HEK293 (cell line): Measurements from ENCODE around the gene ZYX.

Experiments
- CTCF ChIA-PET: fragments of 350-600 bp; formaldehyde crosslinking; extraction: SDS; loops from one replicate; lab custom pipeline; 2021; ENCODE audit warnings: antibody characterized with exemption; lab: Yijun Ruan, JAX
- POLR2A ChIA-PET: fragments of 300-600 bp; formaldehyde crosslinking; extraction: SDS; loops from one replicate; lab custom pipeline; 2020; ENCODE audit warnings: antibody characterized with exemption, inconsistent platforms; lab: Yijun Ruan, JAX
- H3K27ac ChIP-seq: fragments of 200-500 bp; sonication (Bioruptor generic); 2 replicates; pipeline ENCODE4 v1.5.1; 2014; ENCODE audit warnings: low read depth, low read length, control low read depth, inconsistent platforms; ENCODE audit errors: extremely low read depth
- H3K36me3 ChIP-seq, 2 experiments: fragments of 200-500 bp in 1 of 2; sonication (Bioruptor generic) in 1 of 2; 1 replicate in 1 of 2; 2 replicates in 1 of 2; pipeline ENCODE4 v1.5.1; 2014 to 2017; ENCODE audit warnings: inconsistent platforms in 2 of 2, low read length in 2 of 2; ENCODE audit not compliant: control insufficient read depth in 2 of 2, insufficient read depth in 1 of 2
- H3K4me1 ChIP-seq: fragments of 200-500 bp; sonication (Bioruptor generic); 2 replicates; pipeline ENCODE4 v1.5.1; 2014; ENCODE audit warnings: mild to moderate bottlenecking, low read length, inconsistent platforms; ENCODE audit not compliant: control insufficient read depth, insufficient read depth
- H3K4me3 ChIP-seq: 2 replicates; pipeline ENCODE4 v1.5.1; 2011; ENCODE audit warnings: low read depth, mild to moderate bottlenecking, control low read depth, low read length, moderate library complexity
- H3K9me3 ChIP-seq: fragments of 200-500 bp; sonication (Bioruptor generic); 2 replicates; pipeline ENCODE4 v1.5.1; 2014; ENCODE audit warnings: low read depth, low read length, inconsistent platforms; ENCODE audit not compliant: control insufficient read depth, insufficient read depth
- EGR2 ChIP-seq: fragments of 450-650 bp; formaldehyde crosslinking; IDR thresholded peaks from 2 replicates; pipeline ENCODE4 v1.5.1; 2016; ENCODE audit warnings: low read depth, missing biosample characterization, missing genetic modification characterization
- KLF7 ChIP-seq: fragments of 450-650 bp; formaldehyde crosslinking; IDR thresholded peaks from 2 replicates; pipeline ENCODE4 v1.5.1; 2016; ENCODE audit warnings: missing biosample characterization, missing genetic modification characterization, borderline replicate concordance
- MYNN ChIP-seq: fragments of 450-650 bp; formaldehyde crosslinking; IDR thresholded peaks from 2 replicates; pipeline ENCODE4 v1.5.1; 2016; ENCODE audit warnings: missing biosample characterization, missing genetic modification characterization, borderline replicate concordance
- ZFP3 ChIP-seq: fragments of 450-650 bp; formaldehyde crosslinking; IDR thresholded peaks from 2 replicates; pipeline ENCODE4 v1.5.1; 2016; ENCODE audit warnings: low read depth, missing biosample characterization, missing genetic modification characterization
- ZFP37 ChIP-seq: fragments of 450-650 bp; formaldehyde crosslinking; IDR thresholded peaks from 2 replicates; pipeline ENCODE4 v1.5.1; 2016; ENCODE audit warnings: missing biosample characterization, missing genetic modification characterization
- ZNF155 ChIP-seq: fragments of 450-650 bp; formaldehyde crosslinking; IDR thresholded peaks from 2 replicates; pipeline ENCODE4 v1.5.1; 2016; ENCODE audit warnings: missing biosample characterization, missing genetic modification characterization
- ZNF16 ChIP-seq: fragments of 450-650 bp; formaldehyde crosslinking; IDR thresholded peaks from 2 replicates; pipeline ENCODE4 v1.5.1; 2016; ENCODE audit warnings: low read depth, missing biosample characterization, missing genetic modification characterization
- ZNF169 ChIP-seq: fragments of 450-650 bp; formaldehyde crosslinking; IDR thresholded peaks from 2 replicates; pipeline ENCODE4 v1.5.1; 2016; ENCODE audit warnings: missing biosample characterization, missing genetic modification characterization
- ZNF274 ChIP-seq, 2 experiments: fragments of 200-500 bp in 1 of 2; fragments of 450-650 bp in 1 of 2; sonication (Bioruptor generic) in 1 of 2; formaldehyde crosslinking in 1 of 2; IDR thresholded peaks; 2 replicates each; pipeline versions ENCODE4 v1.5.1 to v1.6.1; 2014 to 2016; ENCODE audit warnings: borderline replicate concordance in 1 of 2, inconsistent platforms in 1 of 2, low read length in 1 of 2, missing biosample characterization in 1 of 2, missing genetic modification characterization in 1 of 2
- ZNF501 ChIP-seq: fragments of 450-650 bp; formaldehyde crosslinking; IDR thresholded peaks from 2 replicates; pipeline ENCODE4 v1.5.1; 2016; ENCODE audit warnings: missing biosample characterization, missing genetic modification characterization
- ZNF510 ChIP-seq: fragments of 450-650 bp; formaldehyde crosslinking; IDR thresholded peaks from 2 replicates; pipeline ENCODE4 v1.5.1; 2018; ENCODE audit warnings: mild to moderate bottlenecking, missing genetic modification characterization, missing biosample characterization; ENCODE audit not compliant: insufficient replicate concordance
- ZNF514 ChIP-seq: fragments of 450-650 bp; formaldehyde crosslinking; IDR thresholded peaks from 2 replicates; pipeline ENCODE4 v1.5.1; 2016; ENCODE audit warnings: missing biosample characterization, missing genetic modification characterization
- ZNF623 ChIP-seq: fragments of 450-650 bp; formaldehyde crosslinking; IDR thresholded peaks from 2 replicates; pipeline ENCODE4 v1.5.1; 2016; ENCODE audit warnings: missing biosample characterization, missing genetic modification characterization
- ZNF792 ChIP-seq: fragments of 450-650 bp; formaldehyde crosslinking; IDR thresholded peaks from 2 replicates; pipeline ENCODE4 v1.5.1; 2016; ENCODE audit warnings: missing biosample characterization, missing genetic modification characterization
- TF ChIP-seq, protein P1 (sequence below): fragments of 450-650 bp; formaldehyde crosslinking; IDR thresholded peaks from 2 replicates; pipeline ENCODE4 v1.5.1; 2016; ENCODE audit warnings: missing biosample characterization, missing genetic modification characterization
- TF ChIP-seq, protein P2 (sequence below): fragments of 450-650 bp; formaldehyde crosslinking; IDR thresholded peaks from 2 replicates; pipeline ENCODE4 v1.5.1; 2017; ENCODE audit warnings: missing biosample characterization, missing genetic modification characterization
- TF ChIP-seq, protein P3 (sequence below): fragments of 450-650 bp; formaldehyde crosslinking; IDR thresholded peaks from 2 replicates; pipeline ENCODE4 v1.5.1; 2016; ENCODE audit warnings: missing biosample characterization, missing genetic modification characterization

ZYX gene

DNA sequence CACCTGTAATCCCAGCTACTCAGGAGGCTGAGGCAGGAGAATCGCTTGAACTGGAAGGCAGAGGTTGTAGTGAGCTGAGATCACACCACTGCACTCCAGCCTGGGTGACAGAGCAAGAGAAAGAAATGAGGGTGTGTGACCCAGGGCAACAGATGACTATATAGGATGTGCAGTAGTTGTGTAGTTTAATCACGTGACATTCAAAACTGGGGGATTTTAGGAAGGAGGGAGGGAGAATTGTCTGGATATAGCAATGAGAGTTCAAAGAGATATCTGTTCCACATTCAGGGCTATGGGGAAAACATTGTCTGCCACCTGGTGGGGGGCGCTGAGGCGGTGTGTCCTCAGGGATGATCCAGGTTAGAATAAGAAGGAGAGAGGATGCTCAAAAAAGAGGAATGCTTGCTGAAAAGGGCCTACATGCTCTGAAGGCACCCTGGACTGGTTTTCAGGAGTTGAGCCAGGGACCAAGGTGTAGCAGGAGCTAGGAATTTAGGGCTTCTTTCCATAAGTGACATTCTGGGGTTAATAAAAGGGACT, 7.8 kb upstream of the ZYX start:
- Histone ChIP-seq H3K4me1 (no peaks in the 10 kb centered on the region), H3K9me3 (no peaks in the 10 kb centered on the region), H3K4me3 (no peak overlapping the region), H3K27ac (no peak overlapping the region), H3K36me3 (no peaks in the 10 kb centered on the region)
- POLR2A ChIA-PET: no interaction called here
- TF ChIP-seq ZNF274 (IDR thresholded peaks at IDR 0.05; ENCODE audit: low read length): no peak
- TF ChIP-seq ZNF274 (tag by site-specific recombination; IDR thresholded peaks at IDR 0.05; ENCODE audit: borderline replicate concordance): no peak
- TF ChIP-seq ZNF514 (tag by site-specific recombination): no peak
- no peak for TF ChIP-seq ZNF169 (tag by site-specific recombination)
- TF ChIP-seq, protein P1, sequence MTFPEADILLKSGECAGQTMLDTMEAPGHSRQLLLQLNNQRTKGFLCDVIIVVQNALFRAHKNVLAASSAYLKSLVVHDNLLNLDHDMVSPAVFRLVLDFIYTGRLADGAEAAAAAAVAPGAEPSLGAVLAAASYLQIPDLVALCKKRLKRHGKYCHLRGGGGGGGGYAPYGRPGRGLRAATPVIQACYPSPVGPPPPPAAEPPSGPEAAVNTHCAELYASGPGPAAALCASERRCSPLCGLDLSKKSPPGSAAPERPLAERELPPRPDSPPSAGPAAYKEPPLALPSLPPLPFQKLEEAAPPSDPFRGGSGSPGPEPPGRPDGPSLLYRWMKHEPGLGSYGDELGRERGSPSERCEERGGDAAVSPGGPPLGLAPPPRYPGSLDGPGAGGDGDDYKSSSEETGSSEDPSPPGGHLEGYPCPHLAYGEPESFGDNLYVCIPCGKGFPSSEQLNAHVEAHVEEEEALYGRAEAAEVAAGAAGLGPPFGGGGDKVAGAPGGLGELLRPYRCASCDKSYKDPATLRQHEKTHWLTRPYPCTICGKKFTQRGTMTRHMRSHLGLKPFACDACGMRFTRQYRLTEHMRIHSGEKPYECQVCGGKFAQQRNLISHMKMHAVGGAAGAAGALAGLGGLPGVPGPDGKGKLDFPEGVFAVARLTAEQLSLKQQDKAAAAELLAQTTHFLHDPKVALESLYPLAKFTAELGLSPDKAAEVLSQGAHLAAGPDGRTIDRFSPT: no peak
- TF ChIP-seq MYNN (tag by site-specific recombination): no peak
- no peak for TF ChIP-seq ZNF623 (tag by site-specific recombination)
- no peak for TF ChIP-seq ZFP3 (tag by site-specific recombination)
- TF ChIP-seq ZNF792 (tag by site-specific recombination): no peak
- TF ChIP-seq ZFP37: no peak
- CTCF ChIA-PET: no interaction called here

DNA sequence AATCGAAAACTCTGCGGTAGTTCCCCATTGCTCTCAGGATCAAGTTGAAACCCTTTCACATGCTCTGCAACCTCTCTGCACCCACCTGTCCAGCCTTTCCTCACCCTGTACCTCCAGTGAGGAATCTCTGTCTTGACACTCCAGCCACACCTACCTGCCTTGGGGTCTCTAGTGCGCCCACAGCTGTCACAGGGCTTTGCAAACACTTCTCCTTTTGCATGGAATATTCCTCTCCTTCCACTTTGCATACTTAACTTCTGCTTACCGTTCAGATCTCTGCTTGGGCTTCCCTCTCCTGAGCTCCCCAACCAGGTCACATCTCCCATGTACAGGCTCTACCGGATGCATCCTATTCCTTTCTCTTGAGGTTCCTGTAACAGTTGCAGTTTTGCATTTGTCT, 6.6 kb upstream of the ZYX start:
- CTCF ChIA-PET: interaction anchor here (1.0 kb wide), 2 partner anchors 28 to 124 kb away, joined by 3 to 4 read pairs; no protein-coding TSS in a partner anchor
- Histone ChIP-seq H3K27ac (no peak overlapping the region), H3K9me3 (no peaks in the 10 kb centered on the region), H3K4me3 (no peak overlapping the region), H3K4me1 (no peaks in the 10 kb centered on the region; the same call in 1 of the 2 replicates), H3K36me3 (no peaks in the 10 kb centered on the region)
- POLR2A ChIA-PET: no interaction called here
- TF ChIP-seq KLF7: no peak
- TF ChIP-seq, protein P2, sequence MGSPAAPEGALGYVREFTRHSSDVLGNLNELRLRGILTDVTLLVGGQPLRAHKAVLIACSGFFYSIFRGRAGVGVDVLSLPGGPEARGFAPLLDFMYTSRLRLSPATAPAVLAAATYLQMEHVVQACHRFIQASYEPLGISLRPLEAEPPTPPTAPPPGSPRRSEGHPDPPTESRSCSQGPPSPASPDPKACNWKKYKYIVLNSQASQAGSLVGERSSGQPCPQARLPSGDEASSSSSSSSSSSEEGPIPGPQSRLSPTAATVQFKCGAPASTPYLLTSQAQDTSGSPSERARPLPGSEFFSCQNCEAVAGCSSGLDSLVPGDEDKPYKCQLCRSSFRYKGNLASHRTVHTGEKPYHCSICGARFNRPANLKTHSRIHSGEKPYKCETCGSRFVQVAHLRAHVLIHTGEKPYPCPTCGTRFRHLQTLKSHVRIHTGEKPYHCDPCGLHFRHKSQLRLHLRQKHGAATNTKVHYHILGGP (tag by site-specific recombination): no peak
- no peak for TF ChIP-seq ZNF155
- TF ChIP-seq ZNF510: no peak
- TF ChIP-seq, protein P3, sequence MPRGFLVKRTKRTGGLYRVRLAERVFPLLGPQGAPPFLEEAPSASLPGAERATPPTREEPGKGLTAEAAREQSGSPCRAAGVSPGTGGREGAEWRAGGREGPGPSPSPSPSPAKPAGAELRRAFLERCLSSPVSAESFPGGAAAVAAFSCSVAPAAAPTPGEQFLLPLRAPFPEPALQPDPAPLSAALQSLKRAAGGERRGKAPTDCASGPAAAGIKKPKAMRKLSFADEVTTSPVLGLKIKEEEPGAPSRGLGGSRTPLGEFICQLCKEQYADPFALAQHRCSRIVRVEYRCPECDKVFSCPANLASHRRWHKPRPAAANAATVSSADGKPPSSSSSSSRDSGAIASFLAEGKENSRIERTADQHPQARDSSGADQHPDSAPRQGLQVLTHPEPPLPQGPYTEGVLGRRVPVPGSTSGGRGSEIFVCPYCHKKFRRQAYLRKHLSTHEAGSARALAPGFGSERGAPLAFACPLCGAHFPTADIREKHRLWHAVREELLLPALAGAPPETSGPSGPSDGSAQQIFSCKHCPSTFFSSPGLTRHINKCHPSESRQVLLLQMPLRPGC (tag by site-specific recombination): no peak
- no peak for TF ChIP-seq ZNF623 (tag by site-specific recombination)
- no peak for TF ChIP-seq ZNF16 (tag by site-specific recombination)
- TF ChIP-seq ZNF501 (tag by site-specific recombination): no peak
- no peak for TF ChIP-seq EGR2 (tag by site-specific recombination)
